HG03558 (cell line): Measurements from ENCODE around the gene TIMM17A.
"Not testable (repeated sequence)": the region's sequence is repeated elsewhere in the genome, so short reads cannot be mapped to it uniquely, and the experiment has no call there.

Source experiments
- ATAC-seq: cut with Tn5 transposase; IDR thresholded peaks from one replicate; pipeline ENCODE4 v1.9.1; 2021; ENCODE audit warnings: moderate number of reproducible peaks; ENCODE audit not compliant: unreplicated experiment; ENCODE audit errors: extremely low read depth

TIMM17A gene

DNA sequence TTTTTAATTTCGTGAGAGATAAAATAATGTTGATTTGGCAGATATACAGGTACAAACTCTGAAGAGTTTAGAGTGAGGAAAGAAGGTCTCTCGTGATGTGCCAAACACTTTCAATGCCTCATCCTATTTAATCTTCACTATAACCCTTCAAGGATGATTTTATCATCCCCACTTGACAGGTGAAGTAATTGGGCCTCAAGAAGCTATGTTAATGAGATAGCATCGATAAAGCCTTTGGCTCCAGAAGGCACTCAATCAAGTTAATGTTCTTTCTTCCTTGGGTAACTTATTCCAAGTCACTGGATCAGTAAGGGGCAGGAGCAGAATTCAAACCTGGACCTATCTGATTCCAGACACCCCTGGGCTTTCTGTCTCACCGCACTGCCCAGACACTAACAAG, 16.2 kb upstream of the TIMM17A start:
- no peak for ATAC-seq

DNA sequence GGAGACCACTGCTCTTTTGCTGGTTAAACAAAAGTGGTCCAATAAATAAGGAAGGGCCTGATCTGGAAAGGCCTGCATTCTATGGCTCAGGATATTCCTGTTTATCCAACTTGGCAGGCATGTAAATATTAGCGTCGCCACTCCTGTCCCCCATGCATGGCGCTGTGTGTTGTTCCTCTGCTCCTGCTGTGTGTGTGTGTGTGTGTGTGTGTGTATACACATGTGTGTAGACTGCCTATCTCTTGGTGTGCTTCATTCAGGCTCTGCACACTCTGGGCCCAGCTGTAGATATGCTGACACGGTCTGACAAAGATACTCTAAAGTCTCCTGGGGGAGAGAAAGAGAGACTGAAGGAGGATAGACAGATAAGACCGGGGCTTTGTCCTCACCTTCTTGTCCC, 15.7 kb upstream of the TIMM17A start:
- ATAC-seq = no peak

DNA sequence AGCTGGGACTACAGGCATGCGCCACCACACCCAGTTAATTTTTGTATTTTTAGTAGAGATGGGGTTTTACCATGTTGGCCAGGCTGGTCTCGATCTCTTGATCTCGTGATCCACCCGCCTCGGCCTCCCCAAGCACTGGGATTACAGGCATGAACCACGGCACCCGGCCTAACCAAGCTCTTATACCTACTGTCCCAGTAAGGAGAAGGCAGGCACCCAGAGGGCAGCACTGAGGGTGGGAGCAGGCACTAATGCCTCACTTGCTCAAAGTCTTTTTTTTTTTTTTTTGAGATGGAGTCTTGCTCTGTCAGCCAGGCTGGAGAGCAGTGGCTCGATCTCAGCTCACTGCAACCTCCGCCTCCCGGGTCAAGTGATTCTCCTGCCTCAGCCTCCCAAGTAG, 15.0 kb upstream of the TIMM17A start:
- ATAC-seq = not testable (repeated sequence)

DNA sequence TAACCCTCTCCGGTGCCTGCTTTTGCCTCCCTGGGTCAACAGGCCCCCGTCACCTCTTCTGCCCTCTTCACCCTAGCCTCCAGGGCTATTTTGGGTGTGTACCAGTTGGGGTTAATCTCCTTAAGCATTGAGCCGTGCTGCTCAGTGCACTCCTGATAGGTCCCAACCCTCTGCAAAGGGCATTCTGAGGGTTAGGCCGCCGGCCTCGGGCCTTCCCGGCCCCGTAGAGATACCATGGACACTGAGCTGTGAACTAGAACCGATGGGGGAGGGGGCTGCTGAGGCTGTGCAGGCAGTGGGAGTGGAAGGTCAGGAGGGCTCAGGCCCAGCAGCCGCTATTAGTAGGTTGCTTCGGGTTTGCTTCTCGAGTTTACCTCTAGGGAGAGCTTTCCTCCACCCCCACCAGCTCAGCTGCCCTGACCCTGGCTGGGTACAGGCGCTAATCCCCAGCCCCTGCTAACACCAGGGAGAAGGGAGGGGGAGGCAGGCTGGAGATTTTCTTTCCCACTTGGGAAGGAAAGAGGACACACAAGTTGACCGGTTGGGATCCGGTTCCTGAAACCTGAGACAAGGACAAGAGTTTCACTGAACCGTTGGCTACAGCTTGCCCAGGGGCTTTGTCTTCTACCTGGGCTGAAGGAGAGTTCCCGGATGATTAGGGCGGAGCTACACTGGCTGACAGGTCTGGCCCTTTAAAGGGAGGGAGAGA, 13.7 kb upstream of the TIMM17A start:
- ATAC-seq = no peak

DNA sequence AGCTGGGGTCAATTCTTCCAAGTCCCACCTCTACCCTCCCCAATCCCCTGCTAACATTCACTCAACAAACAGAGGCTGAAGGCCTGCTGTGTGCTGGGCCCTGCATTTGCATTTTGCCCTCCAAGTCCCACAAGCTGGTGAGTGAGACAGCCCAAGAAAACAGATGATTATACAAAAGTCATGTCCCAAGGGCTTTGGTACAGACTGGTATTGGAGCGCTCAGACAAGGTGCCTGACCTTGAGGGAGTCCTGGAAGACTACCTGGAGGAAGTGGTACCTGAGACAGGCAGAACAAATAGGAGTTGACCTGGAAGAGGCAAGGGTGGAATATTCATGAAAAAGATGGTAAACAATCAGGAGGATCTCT, 13.2 kb upstream of the TIMM17A start:
- ATAC-seq = no peak

DNA sequence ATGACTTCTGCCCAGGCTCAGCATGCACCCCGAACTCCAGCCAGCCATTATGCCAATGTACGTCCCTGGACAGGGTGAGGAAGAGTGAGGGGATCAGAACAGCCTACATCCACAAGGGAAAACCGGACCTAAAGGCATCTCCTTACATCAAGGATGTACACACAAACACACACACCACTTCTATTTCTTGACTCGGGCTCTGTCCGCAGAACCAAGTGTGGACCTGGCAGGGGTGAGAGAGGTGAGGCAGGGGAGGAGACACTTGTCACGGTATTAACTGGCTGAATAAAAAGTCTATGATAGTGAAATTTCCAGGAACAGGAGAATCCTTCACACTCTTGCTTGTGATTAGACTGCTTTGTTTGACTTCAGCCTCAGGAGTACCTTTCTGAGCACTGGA, 11.3 kb upstream of the TIMM17A start:
- ATAC-seq = no peak

DNA sequence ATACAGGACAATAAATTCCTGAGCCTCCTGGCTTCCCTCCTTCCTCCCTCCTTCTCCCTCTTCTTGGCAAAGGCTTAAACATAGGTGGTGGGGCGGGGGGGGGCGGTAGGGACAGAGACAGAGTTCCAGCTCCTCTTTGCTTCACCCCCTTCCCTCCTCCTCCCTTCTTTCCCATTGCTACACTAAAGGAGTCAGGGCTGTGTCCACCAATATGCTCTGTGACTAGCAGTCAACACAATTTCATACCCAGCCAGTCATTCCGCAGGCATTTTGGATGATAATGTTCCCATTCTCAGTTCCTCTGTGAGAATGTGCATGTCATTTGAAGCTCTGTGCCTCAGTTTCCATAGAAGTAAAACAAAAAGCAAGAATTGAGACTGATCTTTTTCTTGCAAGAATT, 10.7 kb upstream of the TIMM17A start:
- ATAC-seq = no peak

DNA sequence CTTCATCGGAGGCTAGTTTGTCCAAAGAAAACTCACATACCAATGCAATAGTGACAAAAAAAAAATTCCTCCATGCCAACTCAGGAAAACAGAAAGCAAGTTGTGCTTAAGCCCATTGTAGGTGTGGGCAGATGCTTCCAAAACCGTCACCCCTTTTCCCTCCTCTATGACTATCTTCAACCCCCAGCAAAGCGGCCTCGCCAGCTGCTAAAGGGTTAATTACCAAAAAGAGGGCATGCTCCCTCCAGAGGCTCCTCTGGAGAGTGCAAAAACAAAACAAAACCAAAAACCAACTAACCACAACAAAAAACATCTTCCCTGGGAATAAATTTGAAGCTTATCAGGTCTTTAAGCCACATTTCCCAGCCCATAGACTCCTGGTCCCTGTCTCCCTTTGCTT, 10.1 kb upstream of the TIMM17A start:
- ATAC-seq = no peak

DNA sequence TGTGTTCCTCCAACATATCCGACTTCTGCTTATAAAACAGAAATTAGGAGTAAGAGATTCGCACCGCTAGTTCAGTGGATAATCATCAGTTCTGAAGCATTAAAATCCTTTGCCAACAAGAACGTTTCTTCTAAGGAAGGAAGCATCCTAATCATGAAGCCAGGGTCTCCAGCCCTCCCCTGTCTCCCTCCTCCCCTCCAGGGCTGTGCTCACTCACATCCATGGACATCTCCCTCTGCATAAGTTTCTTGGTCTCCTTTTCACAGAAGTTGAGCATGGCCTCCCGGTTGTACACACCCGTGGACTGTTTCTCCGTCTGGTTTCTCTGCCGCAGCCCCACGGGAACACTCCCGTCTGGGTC, 9.5 kb upstream of the TIMM17A start:
- ATAC-seq = no peak

DNA sequence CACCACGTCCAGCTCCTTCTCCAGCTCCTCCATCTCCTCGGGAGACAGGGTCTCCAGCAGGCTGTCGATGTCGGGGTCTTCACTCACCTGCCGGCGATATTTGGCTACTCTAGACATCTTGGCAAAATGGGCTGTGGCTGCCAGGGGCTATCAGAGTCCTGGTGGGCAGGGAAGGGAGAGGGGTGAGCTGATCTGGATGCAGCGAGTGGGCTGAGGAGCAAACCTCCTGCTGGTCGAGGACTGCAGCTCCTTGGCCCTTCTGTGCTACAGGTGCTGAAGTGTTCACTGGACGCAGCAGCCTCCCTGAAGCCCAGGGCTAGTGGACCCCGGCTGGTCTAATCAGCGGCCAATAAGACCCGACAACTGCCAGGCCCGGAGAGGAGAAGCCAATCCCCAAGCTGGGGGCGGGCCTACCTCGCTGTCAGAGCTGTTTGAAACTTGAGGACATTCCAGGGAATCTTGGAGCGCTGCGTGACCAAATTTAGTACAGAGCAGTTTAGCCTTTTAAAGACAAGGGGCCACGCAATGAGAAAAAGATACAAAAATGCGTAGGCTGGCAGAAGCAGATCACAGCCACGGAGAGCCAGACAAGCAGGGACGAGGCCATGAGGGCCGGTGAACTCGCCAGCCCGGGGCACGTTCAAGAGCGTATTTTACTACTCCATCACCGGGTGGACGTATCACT, 8.9 kb upstream of the TIMM17A start, which contains the start of gene LMOD1:
Gene LMOD1 (minus strand): TSS at position 325 of the 685 bp plus-strand sequence. CDS start 208 bp downstream, at position 117.
- ATAC-seq = no peak

DNA sequence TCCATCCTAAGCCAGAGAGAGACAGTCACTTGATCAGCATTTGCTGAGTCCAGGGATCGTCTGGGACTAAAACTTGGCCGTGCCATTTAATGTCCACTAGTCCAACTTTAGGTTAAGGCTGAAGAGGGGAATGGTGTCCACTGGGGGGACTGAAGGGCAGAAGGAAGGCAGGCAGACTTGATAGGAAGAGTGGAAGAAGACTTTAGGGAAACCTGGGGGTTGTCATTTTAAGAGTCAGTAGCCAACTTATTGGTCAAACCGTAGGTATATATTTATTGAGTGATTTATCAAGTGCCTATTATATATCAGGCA, 7.7 kb upstream of the TIMM17A start:
- ATAC-seq = no peak

DNA sequence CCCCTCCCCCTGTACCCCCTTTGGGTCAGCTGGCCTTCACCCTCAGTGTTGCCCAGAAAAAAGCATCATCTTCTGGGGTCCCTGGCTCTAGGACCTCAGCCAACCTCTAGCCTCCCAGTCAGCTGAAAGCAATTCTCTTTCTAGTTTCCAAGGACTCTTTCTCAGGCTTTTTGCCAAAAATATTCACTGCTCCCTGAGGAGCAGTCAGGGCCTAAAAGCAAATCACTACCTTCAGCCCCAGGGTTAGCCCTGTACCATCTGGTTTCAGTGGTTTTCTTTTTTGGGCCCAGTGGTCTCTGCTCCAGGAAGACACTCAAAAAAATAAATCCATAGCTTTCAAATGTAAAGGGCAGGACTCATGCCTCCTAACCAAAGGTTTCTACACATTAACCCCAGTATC, 5.8 kb upstream of the TIMM17A start:
- no peak for ATAC-seq

DNA sequence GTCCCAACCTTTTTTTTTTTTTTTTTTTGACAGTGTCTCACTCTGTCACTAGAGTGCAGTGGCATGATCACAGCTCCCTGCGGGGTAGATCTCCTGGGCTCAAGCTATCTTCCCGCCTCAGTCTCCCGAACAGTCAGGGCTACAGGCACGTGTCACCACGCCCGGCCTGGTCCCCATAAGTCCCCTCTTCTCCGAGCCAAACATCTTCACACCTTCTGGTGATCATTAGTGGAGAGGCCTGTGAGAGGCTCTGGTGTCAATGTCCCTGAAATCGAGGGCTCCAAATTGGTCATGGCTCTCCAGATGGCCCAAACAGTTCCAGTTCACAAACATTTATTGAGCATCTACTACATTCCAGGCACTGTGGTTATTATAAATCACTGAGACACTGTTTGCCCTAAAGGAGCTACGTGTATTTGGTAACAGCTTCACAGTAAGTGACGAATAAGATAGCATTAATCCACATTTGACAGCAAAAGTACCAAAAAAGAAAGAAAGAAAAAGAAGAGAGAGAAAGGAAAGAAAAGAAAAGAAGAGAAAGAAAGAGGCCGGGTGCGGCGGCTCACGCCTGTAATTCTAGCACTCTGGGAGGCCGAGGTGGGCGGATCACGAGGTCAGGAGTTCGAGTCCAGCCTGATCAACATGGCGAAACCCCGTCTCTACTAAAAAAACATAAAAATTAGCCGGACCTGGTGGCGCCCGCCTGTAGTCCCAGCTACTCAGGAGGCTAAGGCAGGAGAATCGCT, 867 bp upstream of the TIMM17A start:
- no peak for ATAC-seq

DNA sequence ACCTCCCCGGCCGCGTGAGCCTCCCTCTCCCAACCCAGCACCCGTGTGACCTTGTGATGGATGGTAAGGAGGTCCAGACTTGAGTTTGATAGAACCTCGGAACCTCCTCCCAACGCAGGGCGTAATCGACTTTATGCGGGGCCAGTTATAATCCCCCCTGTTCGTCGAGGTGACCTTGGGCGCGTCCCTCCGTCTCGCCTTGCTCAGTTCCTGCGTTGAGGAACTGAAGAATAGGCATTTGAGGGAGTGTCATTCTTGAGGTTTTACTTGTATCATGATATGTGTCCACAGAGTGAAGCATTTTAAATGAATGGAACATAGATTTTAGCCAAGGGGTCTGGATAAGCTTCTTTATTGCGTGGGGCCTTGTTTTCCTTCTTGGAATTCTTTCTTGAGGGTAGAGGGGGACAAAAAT, 433 bp downstream of the TIMM17A start:
- no peak for ATAC-seq

DNA sequence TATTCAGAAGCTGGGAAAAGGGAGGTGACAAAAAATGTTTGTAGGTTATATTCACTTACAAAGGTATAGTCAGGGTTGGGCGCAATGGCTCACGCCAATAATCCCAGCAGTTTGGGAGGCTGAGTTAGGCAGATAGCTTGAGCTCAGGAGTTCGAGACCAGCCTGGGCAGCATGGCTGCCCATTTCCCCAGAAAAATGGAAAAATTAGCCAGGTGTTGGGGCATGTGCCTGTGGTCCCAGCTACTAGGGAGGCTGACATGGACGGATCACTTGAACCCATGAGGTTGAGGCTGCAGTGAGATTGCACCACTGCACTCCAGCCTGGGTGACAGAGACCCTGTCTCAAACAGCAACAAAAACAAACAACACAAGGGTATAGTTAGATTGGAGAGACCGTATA, 3.0 kb downstream of the TIMM17A start:
- no peak for ATAC-seq

DNA sequence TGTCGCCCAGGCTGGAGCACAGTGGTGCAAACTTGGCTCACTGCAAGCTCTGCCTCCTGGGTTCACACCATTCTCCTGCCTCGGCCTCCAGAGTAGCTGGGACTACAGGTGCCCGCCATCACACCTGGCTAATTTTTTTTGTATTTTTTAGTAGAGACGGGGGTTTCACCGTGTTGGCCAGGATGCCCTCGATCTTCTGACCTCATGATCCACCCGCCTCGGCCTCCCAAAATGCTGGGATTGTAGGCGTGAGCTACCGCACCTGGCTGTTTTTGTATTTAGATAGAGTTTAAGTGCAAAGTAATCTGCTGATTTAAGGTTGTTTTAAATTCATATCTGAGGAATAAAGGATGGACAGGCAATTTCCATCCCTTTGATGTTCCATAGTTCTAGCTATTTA, 7.1 kb downstream of the TIMM17A start:
- not testable (repeated sequence) for ATAC-seq

DNA sequence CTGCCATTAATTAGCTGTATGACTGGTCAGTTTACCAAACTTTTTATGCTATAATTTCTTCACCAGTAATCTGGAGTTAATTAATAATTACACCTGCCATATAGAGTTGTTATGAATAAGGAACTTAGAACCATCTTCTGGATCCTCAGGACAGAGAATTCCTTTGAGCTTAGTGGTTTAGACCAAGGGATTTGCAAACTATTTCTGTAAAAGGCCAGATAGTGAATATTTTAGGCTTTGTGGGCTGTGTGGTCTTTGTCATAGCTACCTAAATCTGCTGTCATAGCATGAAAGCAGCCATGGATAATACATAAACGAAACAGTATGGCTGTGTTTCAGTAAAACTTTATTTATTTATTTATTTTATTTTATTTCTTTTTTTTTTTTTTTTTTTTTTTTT, 9.0 kb downstream of the TIMM17A start:
- no peak for ATAC-seq

DNA sequence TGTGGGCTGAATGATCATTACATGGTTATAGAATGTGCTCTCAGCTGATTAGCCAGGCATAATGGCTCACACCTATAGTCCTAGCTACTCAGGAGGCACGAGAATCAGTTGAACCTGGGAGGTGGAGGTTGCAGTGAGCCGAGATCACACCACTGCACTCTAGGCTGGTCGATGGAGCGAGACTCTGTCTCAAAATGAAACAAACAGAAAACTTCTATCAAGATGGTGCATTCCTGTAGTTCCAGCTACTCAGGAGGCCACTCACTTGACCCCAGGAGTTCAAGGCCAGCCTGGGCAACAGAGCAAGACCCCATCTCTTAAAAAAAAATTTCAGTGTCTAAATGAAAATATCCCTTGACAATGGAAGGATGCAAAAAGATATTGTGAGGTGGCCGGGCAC, 10.9 kb downstream of the TIMM17A start:
- no peak for ATAC-seq

DNA sequence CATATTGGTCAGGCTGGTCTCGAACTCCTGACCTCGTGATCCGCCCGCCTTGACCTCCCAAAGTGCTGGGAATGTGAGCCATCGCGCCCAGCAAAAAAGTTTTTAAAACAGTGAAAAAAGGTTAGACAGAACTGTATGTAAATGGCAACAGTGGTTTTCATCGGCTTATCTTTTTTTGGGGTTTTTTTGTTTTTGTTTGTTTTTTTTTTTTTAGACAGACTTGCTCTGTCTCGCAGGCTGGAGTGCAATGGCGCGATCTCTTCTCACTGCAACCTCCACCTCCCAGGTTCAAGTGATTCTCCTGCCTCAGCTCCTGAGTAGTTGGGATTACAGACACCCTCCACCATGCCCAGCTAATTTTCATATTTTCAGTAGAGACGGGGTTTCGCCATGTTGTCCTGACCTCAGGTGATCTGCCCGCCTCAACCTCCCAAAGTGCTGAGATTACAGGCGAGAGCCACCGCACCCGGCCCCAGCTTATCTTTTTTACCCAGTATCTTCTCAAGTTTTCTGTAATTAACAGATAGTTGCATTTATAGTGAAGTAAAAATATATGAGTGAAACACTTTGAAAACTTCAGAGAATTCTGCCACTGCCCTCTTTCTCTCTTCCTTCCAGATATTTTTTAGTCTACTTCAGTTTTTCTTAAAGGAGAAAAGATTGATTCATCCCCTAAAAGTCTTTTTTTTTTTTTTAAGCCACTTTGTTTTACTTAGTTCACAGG, 13.1 kb downstream of the TIMM17A start:
- ATAC-seq = no peak

DNA sequence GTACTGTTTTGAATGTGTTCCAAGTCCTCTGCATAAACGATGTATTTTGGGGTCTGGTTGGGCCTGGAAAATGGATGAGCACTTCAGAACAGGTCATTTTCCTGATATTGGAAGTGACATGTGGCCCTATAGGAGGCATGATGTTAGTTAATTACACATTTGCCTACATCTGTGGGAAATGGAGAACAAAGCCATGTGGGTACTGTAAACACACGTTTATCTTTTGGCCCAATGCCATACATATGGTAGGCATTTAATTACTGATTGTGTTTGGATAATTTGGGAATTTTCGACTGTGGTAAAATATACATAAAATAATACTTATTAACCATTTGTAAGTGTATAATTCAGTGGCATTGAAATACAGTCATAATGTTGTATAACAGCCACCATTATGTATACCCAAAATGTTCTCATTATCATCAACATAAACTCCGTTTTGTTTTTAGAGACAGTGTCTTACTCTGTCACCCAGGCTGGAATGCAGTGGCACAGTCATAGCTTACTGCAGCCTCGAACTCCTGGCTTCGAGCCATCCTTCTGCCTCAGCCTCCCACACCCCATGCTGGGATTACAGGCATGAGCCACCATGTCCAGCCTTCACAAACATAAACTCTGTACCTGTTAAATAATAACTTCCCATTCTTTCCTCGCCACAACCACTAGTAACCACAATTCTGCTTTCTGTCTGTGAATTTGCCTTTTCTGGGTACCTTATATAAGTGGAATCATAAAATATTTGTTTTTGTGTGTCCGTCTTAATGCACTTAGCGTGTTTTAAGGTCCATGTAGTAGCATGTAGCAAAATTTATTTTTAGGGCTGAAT, 15.2 kb downstream of the TIMM17A start:
- ATAC-seq = no peak
